ENCODE data around the gene NCAPG.

GRCh38 chr4:17786567-17786966, 24.2 kb upstream of the NCAPG start:
- no peak for TF ChIP-seq CTCF (IDR thresholded peaks at IDR 0.05)
- TF ChIP-seq POLR2A (IDR thresholded peaks at IDR 0.05) = no peak
- TF ChIP-seq POLR2AphosphoS5 (IDR thresholded peaks at IDR 0.05) = no peak
- no peak for TF ChIP-seq EP300 (IDR thresholded peaks at IDR 0.05)

Data from upper lobe of left lung (tissue), 4 donors.